HG03045 (cell line): Measurements from ENCODE around the gene MRPL51.
A peak's percentile ranks its signal among the peaks of the same experiment; 100 is the strongest.
"Not testable (repeated sequence)": the region's sequence is repeated elsewhere in the genome, so short reads cannot be mapped to it uniquely, and the experiment has no call there.

Source experiments
- ATAC-seq: cut with Tn5 transposase; IDR thresholded peaks from one replicate; pipeline ENCODE4 v1.9.1; 2021; ENCODE audit warnings: mild to moderate bottlenecking, moderate library complexity; ENCODE audit not compliant: unreplicated experiment

Gene MRPL51

DNA sequence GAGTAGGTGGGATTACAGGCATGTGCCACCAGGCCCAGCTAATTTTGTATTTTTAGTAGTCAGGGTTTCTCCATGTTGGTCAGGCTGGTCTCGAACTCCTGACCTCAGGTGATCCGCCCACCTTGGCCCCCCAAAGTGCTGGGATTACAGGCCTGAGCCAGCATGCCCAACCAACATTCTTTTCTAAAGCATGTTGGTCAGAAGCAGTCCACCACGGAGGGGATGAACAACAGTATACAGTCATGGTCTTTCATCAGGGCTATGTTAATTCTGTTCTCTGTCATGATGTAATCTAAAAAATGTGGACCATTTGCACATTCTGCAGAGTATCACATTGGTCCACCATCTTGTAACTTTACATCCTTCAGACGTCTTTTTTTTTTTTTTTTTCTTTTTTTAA lies 3.6 kb downstream of the MRPL51 start:
- no peak for ATAC-seq

GRCh38 chr12:6488240-6488639 lies 4.8 kb downstream of the MRPL51 start:
- ATAC-seq: no peak

DNA sequence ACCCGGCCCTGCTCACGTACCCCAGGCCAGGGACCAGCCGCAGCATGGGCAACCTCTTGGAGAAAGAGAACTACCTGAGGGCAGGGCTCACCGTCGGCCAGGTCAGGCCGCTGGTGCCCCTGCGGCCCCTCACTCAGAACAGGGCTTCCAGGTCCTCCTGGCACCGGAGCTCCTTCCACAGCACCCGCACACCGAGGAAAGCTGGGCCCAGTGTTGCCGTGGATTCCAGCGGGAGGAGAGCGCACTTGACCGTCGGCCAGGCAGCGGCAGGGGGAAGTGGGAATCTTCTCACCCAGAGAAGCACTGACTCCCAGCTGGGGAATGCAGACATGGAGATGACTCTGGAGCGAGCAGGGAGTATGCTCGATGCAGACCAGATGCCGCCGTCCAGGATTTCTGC lies 14.6 kb downstream of the MRPL51 start:
- no peak for ATAC-seq

- ATAC-seq: not testable (repeated sequence)
Observed at GRCh38 chr12:6477601-6478377, 15.3 kb downstream of the MRPL51 start.

DNA sequence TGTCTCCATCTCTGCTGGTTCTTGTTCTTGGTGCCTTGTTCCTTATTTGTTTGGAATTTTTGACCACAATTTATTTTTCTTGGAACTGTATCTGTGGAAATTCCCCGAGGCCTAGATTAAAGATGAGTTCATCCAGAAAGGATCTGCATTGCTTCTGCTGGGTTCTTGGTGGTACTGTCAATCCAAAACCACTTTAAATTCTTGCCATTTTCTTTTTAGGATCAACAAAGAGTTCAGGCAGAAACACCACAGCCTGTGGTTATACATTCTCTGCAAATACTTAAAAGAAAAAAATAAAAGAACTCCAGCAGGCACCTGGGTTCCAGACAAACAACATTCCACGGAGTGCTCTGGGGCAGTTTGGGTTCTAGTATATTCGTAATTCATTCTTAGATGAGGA lies 16.6 kb downstream of the MRPL51 start:
- ATAC-seq: no peak

- ATAC-seq: not testable (repeated sequence)
Observed at GRCh38 chr12:6475233-6475975, 17.7 kb downstream of the MRPL51 start.

DNA sequence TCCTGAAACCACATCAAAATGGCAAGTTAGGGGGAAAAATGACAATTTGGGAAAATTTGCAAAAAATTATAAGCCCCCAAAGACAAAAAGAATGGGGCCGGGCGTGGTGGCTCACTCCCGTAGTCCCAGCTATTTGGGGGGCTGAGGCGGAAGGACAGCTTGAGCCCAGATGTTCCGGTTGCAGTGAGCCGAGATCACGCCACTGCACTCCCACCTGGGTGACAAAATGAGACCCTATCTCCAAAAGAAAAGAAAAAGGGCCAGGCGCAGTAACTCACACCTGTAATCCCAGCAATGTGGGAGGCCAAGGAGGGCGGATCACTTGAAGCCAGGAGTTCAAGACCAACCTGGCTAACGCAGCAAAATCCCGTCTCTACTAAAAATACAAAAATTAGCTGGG lies 20.6 kb downstream of the MRPL51 start:
- ATAC-seq: no peak

GRCh38 chr12:6471989-6472360 lies 21.1 kb downstream of the MRPL51 start:
- no peak for ATAC-seq

DNA sequence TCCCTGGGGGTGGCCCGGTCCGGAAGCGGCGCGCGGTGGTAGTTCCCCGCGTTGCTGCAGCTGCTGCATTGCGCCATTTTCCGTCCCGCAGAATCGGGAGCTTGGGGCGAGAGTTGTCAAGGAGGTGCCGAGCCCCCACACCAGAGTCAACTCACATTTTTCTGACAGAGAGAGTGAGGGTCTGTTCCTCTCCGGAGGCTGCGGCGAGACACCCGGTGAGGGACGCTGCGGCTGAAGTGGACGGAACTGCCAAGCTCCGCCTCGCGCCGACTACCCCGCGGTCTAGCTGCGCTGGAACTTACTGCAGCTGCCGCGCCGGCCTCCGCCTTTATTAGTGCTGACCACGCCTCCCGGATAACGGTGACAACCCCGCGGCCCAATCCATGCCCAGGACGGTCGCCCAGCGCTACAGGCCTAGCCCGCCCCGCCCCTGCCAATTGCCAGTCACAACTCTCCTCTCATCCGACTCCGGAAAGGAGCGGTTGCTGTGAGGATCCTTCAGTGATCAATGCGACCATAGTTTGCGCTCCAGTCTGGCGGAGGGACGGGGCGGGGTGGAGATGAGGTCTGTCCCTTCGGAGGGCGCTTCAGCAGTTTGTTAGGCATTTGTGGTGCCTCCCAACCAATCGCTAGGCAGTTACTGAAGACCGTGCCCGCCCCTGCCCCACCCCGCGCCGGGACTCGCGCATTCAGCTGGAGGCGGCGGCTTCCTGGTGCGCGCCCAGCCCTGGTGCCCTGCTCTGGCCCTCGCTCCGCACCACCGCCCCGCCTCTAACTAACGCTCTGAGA lies 22.5 kb downstream of the MRPL51 start, which contains the start of gene VAMP1:
Gene VAMP1 (minus strand): TSS at position 303 of the 789 bp plus-strand sequence. CDS start 146 bp downstream, at position 157.
- peak; percentile 88 for ATAC-seq

DNA sequence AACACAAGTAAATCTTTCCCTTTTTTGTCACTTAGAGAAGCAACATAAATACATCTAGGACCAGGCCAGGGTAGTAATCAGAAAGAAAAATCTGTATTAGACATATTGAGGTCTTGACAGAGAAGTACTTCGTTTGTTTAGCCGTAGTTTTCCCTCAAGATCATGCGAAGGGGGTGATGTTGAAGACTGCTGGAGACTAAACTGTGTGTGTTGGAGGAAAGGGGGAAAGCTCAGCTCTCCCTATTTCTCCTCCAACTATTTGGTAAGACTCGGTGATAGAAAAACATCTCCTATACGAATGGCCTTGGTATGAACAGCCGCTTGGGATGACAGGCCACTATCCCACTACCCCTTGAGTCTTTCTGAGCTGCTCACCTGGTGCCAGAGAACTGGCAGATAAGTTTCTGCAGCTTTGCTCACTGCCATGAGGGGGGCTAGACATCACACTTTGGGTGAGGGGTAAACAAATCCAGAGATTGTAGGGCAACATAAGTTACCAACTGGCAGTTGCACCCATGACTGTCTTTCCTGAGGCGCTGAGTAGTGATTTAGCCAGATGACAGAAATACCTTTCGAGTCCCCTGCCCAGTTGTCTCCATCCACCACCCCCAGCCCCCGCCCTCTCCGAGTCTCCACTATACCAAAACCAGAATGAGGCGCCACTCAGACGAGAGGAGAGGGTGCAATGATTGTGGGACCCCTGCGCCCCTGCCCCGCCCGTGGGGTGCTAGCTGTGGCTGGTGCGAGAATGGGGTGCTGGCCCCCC lies 23.3 kb downstream of the MRPL51 start:
- ATAC-seq: no peak

DNA sequence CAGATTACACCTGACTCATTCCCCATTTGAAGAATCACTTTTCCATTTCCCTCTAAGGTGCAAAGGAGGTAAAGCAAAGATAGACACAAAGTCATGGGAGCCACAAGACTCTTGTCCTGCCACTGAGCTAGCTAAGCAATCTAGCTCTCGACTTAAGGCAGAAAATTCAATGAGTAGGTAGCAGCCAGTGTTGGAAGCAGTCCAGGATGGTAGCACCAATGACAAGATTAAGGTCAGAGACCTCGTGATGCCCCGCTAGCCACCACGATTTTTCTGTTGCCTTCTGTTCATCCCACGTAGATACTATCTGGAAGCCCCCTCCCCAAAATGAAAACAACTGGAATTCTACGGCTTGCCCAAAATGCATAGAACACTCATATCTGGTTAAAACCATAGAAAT lies 24.0 kb downstream of the MRPL51 start:
- no peak for ATAC-seq

- no peak for ATAC-seq
Observed at GRCh38 chr12:6468283-6468575, 24.8 kb downstream of the MRPL51 start.

- ATAC-seq: not testable (repeated sequence)
Observed at GRCh38 chr12:6467571-6468282, 25.3 kb downstream of the MRPL51 start.

- ATAC-seq: not testable (repeated sequence)
Observed at GRCh38 chr12:6466751-6467150, 26.3 kb downstream of the MRPL51 start.

- no peak for ATAC-seq
Observed at GRCh38 chr12:6466184-6466573, 26.9 kb downstream of the MRPL51 start.

GRCh38 chr12:6465467-6466183 lies 27.4 kb downstream of the MRPL51 start:
- no peak for ATAC-seq

DNA sequence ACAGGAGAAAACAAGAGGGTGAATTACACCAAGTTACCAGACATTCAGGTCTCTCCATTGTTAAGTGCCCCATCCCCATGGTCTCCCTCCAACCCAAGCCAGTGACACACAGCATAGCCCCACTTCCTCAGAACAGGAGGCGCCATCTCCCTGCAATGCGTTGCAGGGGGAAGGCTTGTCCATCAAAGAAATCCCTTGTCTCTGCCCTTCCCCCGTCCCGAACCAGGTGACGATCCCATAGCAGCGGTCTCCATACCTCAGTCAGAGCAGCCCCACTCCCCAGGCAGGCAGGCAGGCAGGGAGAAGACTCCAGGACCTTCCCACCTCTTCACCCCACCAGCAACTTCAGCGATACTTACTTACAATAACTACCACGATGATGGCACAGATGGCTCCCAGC lies 28.5 kb downstream of the MRPL51 start:
- no peak for ATAC-seq

DNA sequence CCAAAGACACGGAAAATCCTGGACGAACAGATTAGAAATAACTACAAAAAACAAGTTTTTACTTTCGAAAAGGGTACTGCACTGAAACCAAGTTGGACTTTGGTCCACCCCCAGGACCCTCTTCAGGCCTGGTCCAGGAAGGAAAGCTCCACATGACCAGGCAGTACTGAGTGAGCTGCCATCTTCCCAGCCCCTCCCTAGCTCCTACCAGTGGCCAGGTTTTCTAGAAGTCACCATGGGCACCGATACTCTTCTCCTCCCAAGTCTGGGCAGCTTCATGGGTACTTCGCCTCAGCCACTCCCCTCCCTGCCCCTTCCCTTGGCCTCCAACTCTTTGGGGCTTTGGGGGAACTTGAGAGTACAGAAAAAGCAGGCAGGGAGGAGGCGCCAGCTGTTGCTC lies 29.2 kb downstream of the MRPL51 start:
- ATAC-seq: no peak

DNA sequence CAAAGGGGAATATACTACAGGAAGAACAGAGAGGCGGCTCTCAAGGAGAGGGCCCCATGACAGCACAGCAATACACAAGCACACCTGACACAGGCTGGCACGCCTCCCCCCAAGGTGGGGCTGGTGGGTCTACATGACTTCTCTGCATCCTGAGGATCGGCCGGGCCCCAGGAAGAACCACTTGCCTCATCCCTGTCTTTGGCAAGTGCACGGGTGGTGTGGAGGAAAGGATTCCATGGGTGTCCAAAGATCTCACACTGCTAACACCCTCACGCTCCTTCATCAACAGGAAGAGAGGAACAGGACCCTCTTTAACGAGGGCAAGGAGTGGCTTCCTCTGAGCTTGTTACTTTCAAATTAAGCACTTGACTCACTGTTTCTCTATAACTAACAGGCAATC lies 29.8 kb downstream of the MRPL51 start:
- ATAC-seq: no peak
